ENCODE results near the gene ACVR2B. TPM values are rescaled to one million over a fixed set of nuclear protein-coding genes. Genes with fewer than 3 reads are reported as not detected.

ACVR2B gene
- total RNA-seq, 1 experiment from 2014 or later = 2.8 TPM

GRCh38 chr3:38522002-38522401 is 68.3 kb downstream of the ACVR2B start:
- H3K4me3 ChIP-seq (ENCODE audit: low read depth in 2 of 2, low read length in 2 of 2) = no peak overlapping the region
- CTCF ChIA-PET = interaction anchor here (0.8 to 1.7 kb wide), 5 partner anchors 21 to 140 kb away, joined by 3 to 6 read pairs (median 4); partner anchors contain the start of gene EXOG
- no peak overlapping the region for H3K27ac ChIP-seq (ENCODE audit: low read length)
- H3K9me3 ChIP-seq (ENCODE audit: control insufficient read depth, insufficient read depth, low read depth, low read length) = no peaks in the 10 kb centered on the region
- TF ChIP-seq REST (IDR thresholded peaks at IDR 0.05; ENCODE audit: insufficient read depth in 1 of 2, low read depth in 2 of 2, low read length in 1 of 2) (no peak), TCF7L2 (IDR thresholded peaks at IDR 0.05; ENCODE audit: low read depth, low read length) (no peak), POLR2AphosphoS5 (IDR thresholded peaks at IDR 0.05; ENCODE audit: low read depth, low read length) (no peak), SIN3A (IDR thresholded peaks at IDR 0.05; ENCODE audit: borderline replicate concordance, insufficient read depth, low read depth, low read length) (no peak), CTCF (IDR thresholded peaks at IDR 0.05) (no peak)
- H3K27me3 ChIP-seq (ENCODE audit: control insufficient read depth, insufficient read depth, low read length) = no peaks in the 10 kb centered on the region
- DNase-seq (ENCODE audit: low read depth, low spot score) = no peak
- POLR2A ChIA-PET = no interaction called here
- intact Hi-C loops (cut with micrococcal nuclease; ENCODE audit: unreplicated experiment) = no loop called here
- ATAC-seq = no peak
- H3K4me1 ChIP-seq (ENCODE audit: control insufficient read depth, insufficient read depth, low read length) = no peaks in the 10 kb centered on the region
- in situ Hi-C loops (cut with HindIII; ENCODE audit: low pct_unique_long_range_greater_than_20kb, low sequenced_read_pairs) = loop anchor here (25.0 kb wide), 1 partner anchor 140 kb away; no protein-coding TSS in a partner anchor
- BruUV-seq (replicated peaks) = no TSS peak
- no peaks in the 10 kb centered on the region for H3K36me3 ChIP-seq (ENCODE audit: control insufficient read depth, insufficient read depth, low read length)

GRCh38 chr3:38524141-38524739 is 70.5 kb downstream of the ACVR2B start:
- intact Hi-C loops (cut with micrococcal nuclease; ENCODE audit: unreplicated experiment) (no loop called here), in situ Hi-C loops (cut with HindIII; ENCODE audit: low pct_unique_long_range_greater_than_20kb, low sequenced_read_pairs) (loop anchor here (25.0 kb wide), 1 partner anchor 138 kb away; no protein-coding TSS in a partner anchor)
- ChIA-PET CTCF (interaction anchor here (0.5 kb wide), 1 partner anchor 66 kb away, joined by 3 read pairs; no protein-coding TSS in a partner anchor), POLR2A (no interaction called here)
- no peak overlapping the region for H3K4me3 ChIP-seq (ENCODE audit: low read depth in 2 of 2, low read length in 2 of 2)
- ATAC-seq (no peak), DNase-seq (ENCODE audit: low read depth, low spot score) (no peak)
- BruUV-seq (replicated peaks) = TSS peak; percentile 44
- H3K36me3 ChIP-seq (ENCODE audit: control insufficient read depth, insufficient read depth, low read length) = no peaks in the 10 kb centered on the region
- no peaks in the 10 kb centered on the region for H3K4me1 ChIP-seq (ENCODE audit: control insufficient read depth, insufficient read depth, low read length)
- H3K27ac ChIP-seq (ENCODE audit: low read length) = no peak overlapping the region
- no peak for TF ChIP-seq SIN3A (IDR thresholded peaks at IDR 0.05; ENCODE audit: borderline replicate concordance, insufficient read depth, low read depth, low read length)
- no peak for TF ChIP-seq TCF7L2 (IDR thresholded peaks at IDR 0.05; ENCODE audit: low read depth, low read length)
- TF ChIP-seq REST (IDR thresholded peaks at IDR 0.05; ENCODE audit: insufficient read depth in 1 of 2, low read depth in 2 of 2, low read length in 1 of 2) = no peak
- no peak for TF ChIP-seq CTCF (IDR thresholded peaks at IDR 0.05)
- TF ChIP-seq POLR2AphosphoS5 (IDR thresholded peaks at IDR 0.05; ENCODE audit: low read depth, low read length) = no peak
- no peaks in the 10 kb centered on the region for H3K27me3 ChIP-seq (ENCODE audit: control insufficient read depth, insufficient read depth, low read length)
- H3K9me3 ChIP-seq (ENCODE audit: control insufficient read depth, insufficient read depth, low read depth, low read length) = no peaks in the 10 kb centered on the region
